Caco-2 (cell line): ENCODE data around the gene ATXN10. TPM values are rescaled to one million over a fixed set of nuclear protein-coding genes. Genes with fewer than 3 reads are reported as not detected.

Source experiments
- BruUV-seq: library from RNA; stranded (reverse); fragments of 400-500 nt; replicated peaks from 2 replicates; lab custom pipeline; 2021; lab: Mats Ljungman, UMichigan
- CTCF ChIA-PET: fragments of 300-600 bp; sonication (Branson Sonifier 250); formaldehyde crosslinking; loops from one replicate; lab custom pipeline; 2022; ENCODE audit warnings: antibody characterized with exemption; lab: Charles Lee
- POLR2A ChIA-PET: fragments of 300-600 bp; sonication (Branson Sonifier 250); formaldehyde crosslinking; loops from one replicate; lab custom pipeline; 2022; ENCODE audit warnings: antibody characterized with exemption; lab: Charles Lee
- DNase-seq, 2 experiments: peaks; one replicate each; pipeline versions ENCODE4 v3.0.0 to v3.0.0-alpha.2; 2020 to 2022
- H3K27me3 ChIP-seq: replicated peaks from 2 replicates; pipeline ENCODE4 v1.6.0; 2011; ENCODE audit warnings: low read length; ENCODE audit not compliant: control insufficient read depth, insufficient read depth
- H3K36me3 ChIP-seq: 2 replicates; pipeline ENCODE4 v1.5.1; 2011; ENCODE audit warnings: low read length; ENCODE audit not compliant: control insufficient read depth, insufficient read depth
- H3K4me1 ChIP-seq: fragments of 250-450 bp; sonication (Bioruptor Pico); 2 replicates; pipeline ENCODE4 v1.5.1; 2020; ENCODE audit warnings: mild to moderate bottlenecking
- H3K4me3 ChIP-seq: 2 replicates; pipeline ENCODE4 v1.5.1; 2011; ENCODE audit warnings: low read depth, mild to moderate bottlenecking, control low read depth, low read length
- H3K9me3 ChIP-seq: fragments of 250-450 bp; sonication (Bioruptor Pico); 2 replicates; pipeline ENCODE4 v1.5.1; 2020; ENCODE audit warnings: mild to moderate bottlenecking, moderate library complexity
- H3K27ac Mint-ChIP-seq: one replicate; pipeline ENCODE4 v1.8.0; 2022; ENCODE audit warnings: mixed read lengths; ENCODE audit not compliant: unreplicated experiment
- H3K27me3 Mint-ChIP-seq: one replicate; pipeline ENCODE4 v1.8.0; 2022; ENCODE audit warnings: mixed read lengths; ENCODE audit not compliant: insufficient read depth, unreplicated experiment
- H3K36me3 Mint-ChIP-seq: one replicate; pipeline ENCODE4 v1.8.0; 2022; ENCODE audit warnings: mild to moderate bottlenecking, mixed read lengths; ENCODE audit not compliant: insufficient read depth, unreplicated experiment
- H3K4me1 Mint-ChIP-seq: one replicate; pipeline ENCODE4 v1.8.0; 2022; ENCODE audit warnings: low read depth, mixed read lengths; ENCODE audit not compliant: unreplicated experiment
- H3K4me3 Mint-ChIP-seq: one replicate; pipeline ENCODE4 v1.8.0; 2022; ENCODE audit warnings: mild to moderate bottlenecking, moderate library complexity, mixed read lengths; ENCODE audit not compliant: unreplicated experiment
- H3K9me3 Mint-ChIP-seq: one replicate; pipeline ENCODE4 v1.8.0; 2022; ENCODE audit warnings: mixed read lengths; ENCODE audit not compliant: unreplicated experiment
- intact Hi-C: fragments of 100-400 bp; cut with micrococcal nuclease; formaldehyde crosslinking; loops from one replicate; pipeline ENCODE4 v1.10.0; 2022; ENCODE audit not compliant: unreplicated experiment
- total RNA-seq: library from RNA; stranded (reverse); gene quantifications from 2 replicates; pipeline ENCODE4 v1.2.3, GENCODE V29; 2022
- TF ChIP-seq, protein P1 (sequence below), 2 experiments: fragments of 200-600 bp in 1 of 2; IDR thresholded peaks; 1 replicate in 1 of 2; 2 replicates in 1 of 2; pipeline versions ENCODE4 v1.5.1 to v1.8.0; 2011 to 2022; ENCODE audit warnings: antibody characterized with exemption in 1 of 2, control low read depth in 1 of 2, inconsistent platforms in 1 of 2, low read depth in 1 of 2, low read length in 1 of 2, mild to moderate bottlenecking in 1 of 2, moderate library complexity in 1 of 2; ENCODE audit not compliant: insufficient read depth in 1 of 2, severe bottlenecking in 1 of 2, unreplicated experiment in 1 of 2

ATXN10 gene
- total RNA-seq, 1 experiment from 2014 or later, result 155 TPM

DNA sequence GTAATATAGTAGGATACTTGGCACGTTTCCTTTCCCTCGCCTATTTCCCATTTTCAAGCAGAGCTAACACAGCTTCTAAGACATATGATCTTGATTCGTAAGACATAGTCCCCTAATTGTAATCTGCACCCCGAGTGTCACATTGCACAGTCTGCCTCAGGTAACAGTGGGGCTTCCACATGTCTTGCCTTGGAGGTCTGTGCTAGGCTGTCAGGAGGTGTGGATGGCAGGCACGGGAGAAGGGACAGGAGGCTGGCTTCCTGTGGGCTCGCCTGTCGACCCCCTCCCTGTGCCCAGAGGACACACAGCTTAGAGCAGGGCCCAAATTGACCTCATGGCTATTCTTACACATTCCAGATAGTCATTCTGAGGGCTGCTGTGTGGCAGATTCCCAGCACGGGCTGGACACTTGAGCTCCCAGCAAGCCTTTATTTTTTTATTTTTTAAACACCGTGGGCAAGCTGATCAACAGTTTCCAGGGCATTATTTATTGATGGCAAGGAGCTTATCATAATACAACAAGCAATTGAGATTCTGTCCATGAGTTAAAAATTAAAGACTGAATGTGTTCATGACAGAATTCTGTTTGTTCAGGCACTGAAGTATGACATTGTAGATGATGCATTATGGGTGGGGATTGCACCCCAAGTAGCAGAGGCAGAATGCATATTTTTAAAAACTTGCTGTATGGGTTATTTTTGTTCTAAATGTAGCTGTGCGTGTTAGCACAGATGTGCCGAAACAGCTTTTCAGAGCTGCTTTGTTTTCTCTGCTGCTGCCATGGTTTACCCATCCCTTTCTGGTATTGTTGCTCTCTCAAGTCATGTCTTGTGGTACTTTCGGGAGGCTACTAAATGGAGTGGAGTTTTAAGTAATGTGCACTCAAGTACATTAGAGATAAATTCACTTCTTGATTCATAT, 113.0 kb downstream of the ATXN10 start:
- H3K27me3 Mint-ChIP-seq, result no peaks in the 10 kb centered on the region
- no peak overlapping the region for H3K4me3 Mint-ChIP-seq
- no peak overlapping the region for H3K4me3 ChIP-seq
- H3K27ac Mint-ChIP-seq, result no peak overlapping the region
- POLR2A ChIA-PET, result no interaction called here
- no peaks in the 10 kb centered on the region for H3K9me3 ChIP-seq
- H3K27me3 ChIP-seq, result no peaks in the 10 kb centered on the region
- TF ChIP-seq, protein P1, sequence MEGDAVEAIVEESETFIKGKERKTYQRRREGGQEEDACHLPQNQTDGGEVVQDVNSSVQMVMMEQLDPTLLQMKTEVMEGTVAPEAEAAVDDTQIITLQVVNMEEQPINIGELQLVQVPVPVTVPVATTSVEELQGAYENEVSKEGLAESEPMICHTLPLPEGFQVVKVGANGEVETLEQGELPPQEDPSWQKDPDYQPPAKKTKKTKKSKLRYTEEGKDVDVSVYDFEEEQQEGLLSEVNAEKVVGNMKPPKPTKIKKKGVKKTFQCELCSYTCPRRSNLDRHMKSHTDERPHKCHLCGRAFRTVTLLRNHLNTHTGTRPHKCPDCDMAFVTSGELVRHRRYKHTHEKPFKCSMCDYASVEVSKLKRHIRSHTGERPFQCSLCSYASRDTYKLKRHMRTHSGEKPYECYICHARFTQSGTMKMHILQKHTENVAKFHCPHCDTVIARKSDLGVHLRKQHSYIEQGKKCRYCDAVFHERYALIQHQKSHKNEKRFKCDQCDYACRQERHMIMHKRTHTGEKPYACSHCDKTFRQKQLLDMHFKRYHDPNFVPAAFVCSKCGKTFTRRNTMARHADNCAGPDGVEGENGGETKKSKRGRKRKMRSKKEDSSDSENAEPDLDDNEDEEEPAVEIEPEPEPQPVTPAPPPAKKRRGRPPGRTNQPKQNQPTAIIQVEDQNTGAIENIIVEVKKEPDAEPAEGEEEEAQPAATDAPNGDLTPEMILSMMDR (IDR thresholded peaks at IDR 0.05; ENCODE audit: insufficient read depth in 1 of 2, low read depth in 1 of 2, low read length in 1 of 2, severe bottlenecking in 1 of 2, unreplicated experiment in 1 of 2), result no peak
- intact Hi-C loops, result no loop called here
- CTCF ChIA-PET, result interaction anchor here (0.6 kb wide), 1 partner anchor 8 kb away, joined by 3 read pairs; no protein-coding TSS in a partner anchor
- no peaks in the 10 kb centered on the region for H3K4me1 Mint-ChIP-seq
- DNase-seq, result no peak
- H3K9me3 Mint-ChIP-seq, result no peaks in the 10 kb centered on the region
- peaks cover 6% of the 10 kb centered on the region for H3K36me3 Mint-ChIP-seq
- no peaks in the 10 kb centered on the region for H3K4me1 ChIP-seq
- H3K36me3 ChIP-seq, result no peaks in the 10 kb centered on the region
- no TSS peak for BruUV-seq

DNA sequence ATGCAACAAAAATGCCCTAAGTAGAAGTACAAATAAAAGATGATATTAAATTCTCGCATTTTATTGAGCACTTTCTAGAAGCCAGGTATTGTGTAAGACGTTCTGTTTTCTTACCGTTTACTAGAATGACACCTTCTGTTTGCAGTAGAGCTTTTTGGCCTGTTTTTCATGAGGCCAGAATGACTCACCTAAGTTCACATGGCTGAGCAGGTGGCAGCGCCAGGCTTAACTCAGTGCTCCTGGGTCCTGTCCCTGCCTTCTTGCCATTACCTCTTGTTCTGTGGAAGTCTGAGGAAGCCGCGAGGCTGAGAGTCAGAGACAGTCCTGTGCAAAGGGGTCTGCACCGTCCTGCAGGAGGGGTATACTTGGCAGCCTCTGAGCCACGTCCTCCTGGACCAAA, 113.8 kb downstream of the ATXN10 start:
- no peak for DNase-seq
- Histone ChIP-seq H3K4me1 (no peaks in the 10 kb centered on the region), H3K27me3 (no peaks in the 10 kb centered on the region), H3K36me3 (no peaks in the 10 kb centered on the region), H3K9me3 (no peaks in the 10 kb centered on the region), H3K4me3 (no peak overlapping the region)
- ChIA-PET POLR2A (no interaction called here), CTCF (no interaction called here)
- TF ChIP-seq, protein P1 (IDR thresholded peaks at IDR 0.05; ENCODE audit: insufficient read depth in 1 of 2, low read depth in 1 of 2, low read length in 1 of 2, severe bottlenecking in 1 of 2, unreplicated experiment in 1 of 2), result no peak
- Mint-ChIP-seq H3K9me3 (no peaks in the 10 kb centered on the region), H3K4me3 (no peak overlapping the region), H3K4me1 (no peaks in the 10 kb centered on the region), H3K27ac (no peak overlapping the region), H3K36me3 (peaks cover 6% of the 10 kb centered on the region), H3K27me3 (no peaks in the 10 kb centered on the region)
- BruUV-seq, result no TSS peak
- intact Hi-C loops, result no loop called here

DNA sequence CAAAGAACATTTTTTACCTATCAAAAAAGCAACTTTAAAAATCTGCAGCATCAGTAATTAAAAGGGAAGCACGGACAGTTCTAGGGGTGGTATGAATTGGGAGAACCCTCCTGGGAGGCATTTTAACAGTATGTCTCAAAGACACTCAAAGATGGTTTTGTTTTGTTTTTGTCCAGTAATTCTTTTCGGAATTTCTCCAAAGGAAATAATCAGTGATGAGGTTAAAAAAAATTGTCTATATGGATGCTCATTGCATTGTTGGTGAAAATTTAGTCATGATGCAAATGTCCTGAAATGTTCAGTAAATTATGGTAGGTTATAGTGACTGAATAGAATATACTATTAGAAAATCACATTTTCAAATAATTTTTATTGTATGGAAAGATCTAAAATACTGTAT, 115.1 kb downstream of the ATXN10 start:
- Histone ChIP-seq H3K9me3 (no peaks in the 10 kb centered on the region), H3K4me3 (no peak overlapping the region), H3K27me3 (no peaks in the 10 kb centered on the region), H3K36me3 (no peaks in the 10 kb centered on the region), H3K4me1 (no peaks in the 10 kb centered on the region)
- Mint-ChIP-seq H3K4me1 (no peaks in the 10 kb centered on the region), H3K36me3 (no peaks in the 10 kb centered on the region), H3K9me3 (no peaks in the 10 kb centered on the region), H3K27ac (no peak overlapping the region), H3K4me3 (no peak overlapping the region), H3K27me3 (no peaks in the 10 kb centered on the region)
- DNase-seq, result no peak
- ChIA-PET POLR2A (no interaction called here), CTCF (no interaction called here)
- TF ChIP-seq, protein P1 (IDR thresholded peaks at IDR 0.05; ENCODE audit: insufficient read depth in 1 of 2, low read depth in 1 of 2, low read length in 1 of 2, severe bottlenecking in 1 of 2, unreplicated experiment in 1 of 2), result no peak
- BruUV-seq, result no TSS peak
- intact Hi-C loops, result no loop called here
